Karpas-422 (cell line): ENCODE results near the gene ZNF223. TPM values are rescaled to one million over a fixed set of nuclear protein-coding genes. Genes with fewer than 3 reads are reported as not detected.

Source experiments
- DNase-seq: peaks from one replicate; pipeline ENCODE4 v3.0.0-alpha.2; 2015
- H2AFZ ChIP-seq: fragments of 200-600 bp; sonication (generic); 2 replicates; pipeline ENCODE4 v1.6.1; 2014; ENCODE audit warnings: antibody characterized with exemption, low read length, mixed read lengths
- H3K27ac ChIP-seq: fragments of 200-600 bp; sonication (generic); 2 replicates; pipeline ENCODE4 v1.5.1; 2014; ENCODE audit warnings: mild to moderate bottlenecking, low read length, moderate library complexity
- H3K27me3 ChIP-seq: fragments of 200-600 bp; sonication (generic); 2 replicates; pipeline ENCODE4 v1.6.1; 2014; ENCODE audit warnings: low read length, mixed read lengths
- H3K36me3 ChIP-seq: fragments of 200-600 bp; sonication (generic); 2 replicates; pipeline ENCODE4 v1.6.1; 2014; ENCODE audit warnings: low read length, mixed read lengths; ENCODE audit not compliant: insufficient read depth
- H3K4me1 ChIP-seq: fragments of 200-600 bp; sonication (generic); 2 replicates; pipeline ENCODE4 v1.6.1; 2014; ENCODE audit warnings: mild to moderate bottlenecking, low read length, mixed read lengths
- H3K4me2 ChIP-seq: fragments of 200-600 bp; sonication (generic); 2 replicates; pipeline ENCODE4 v1.6.1; 2014; ENCODE audit warnings: low read length, low read depth, mild to moderate bottlenecking; ENCODE audit not compliant: poor library complexity, severe bottlenecking
- H3K4me3 ChIP-seq: fragments of 200-600 bp; sonication (generic); 2 replicates; pipeline ENCODE4 v1.5.1; 2014; ENCODE audit warnings: mild to moderate bottlenecking, antibody characterized with exemption, low read length, mixed read lengths
- H3K79me2 ChIP-seq: fragments of 200-600 bp; sonication (generic); 2 replicates; pipeline ENCODE4 v1.6.1; 2014; ENCODE audit warnings: mild to moderate bottlenecking, low read length, mixed read lengths
- H3K9ac ChIP-seq: fragments of 200-600 bp; sonication (generic); 2 replicates; pipeline ENCODE4 v1.6.0; 2014; ENCODE audit warnings: low read length
- H3K9me2 ChIP-seq: fragments of 200-600 bp; sonication (generic), shearing (Covaris generic); replicated peaks from 2 replicates; pipeline ENCODE4 v1.6.0; 2014; ENCODE audit warnings: mild to moderate bottlenecking, low read length, moderate library complexity; ENCODE audit not compliant: insufficient read depth
- H3K9me3 ChIP-seq: fragments of 300-700, 200-600 bp; sonication (generic); 2 replicates; pipeline ENCODE4 v1.6.1; 2014; ENCODE audit warnings: low read length, mixed read lengths
- H4K20me1 ChIP-seq: fragments of 200-600 bp; sonication (generic); 2 replicates; pipeline ENCODE4 v1.6.1; 2014; ENCODE audit warnings: mild to moderate bottlenecking, antibody characterized with exemption, low read length, low read depth; ENCODE audit not compliant: insufficient read depth
- small RNA-seq: library from RNA; depleted of rRNA; stranded (forward); fragments of <200 nt; gene quantifications from one replicate; pipeline ENCODE3, GENCODE V24; 2014
- total RNA-seq: library from RNA; depleted of rRNA; stranded (reverse); fragments of >200 nt; shearing (Covaris generic); gene quantifications from 2 replicates; pipeline ENCODE4 v1.2.3, GENCODE V29; 2014; ENCODE audit warnings: low replicate concordance; rRNA removed

The ZNF223 gene
- total RNA-seq, 1 experiment from 2014 or later: not detected

GRCh38 chr19:44113784-44114390 lies 62.1 kb downstream of the ZNF223 start:
- H3K9ac ChIP-seq: peak overlapping the region; percentile 77
- H2AFZ ChIP-seq: peak overlapping the region; percentile 49
- H3K4me1 ChIP-seq: peaks cover 14% of the 10 kb centered on the region
- H3K27me3 ChIP-seq: no peaks in the 10 kb centered on the region
- DNase-seq: peak; percentile 49
- peaks cover 14% of the 10 kb centered on the region for H3K9me3 ChIP-seq
- no peak overlapping the region for H3K27ac ChIP-seq
- no peaks in the 10 kb centered on the region for H4K20me1 ChIP-seq
- H3K4me3 ChIP-seq: peak overlapping the region; percentile 79
- H3K4me2 ChIP-seq: peak overlapping the region; percentile 80
- peaks cover 7% of the 10 kb centered on the region for H3K36me3 ChIP-seq
- H3K9me2 ChIP-seq: no peaks in the 10 kb centered on the region
- H3K79me2 ChIP-seq: peaks cover 16% of the 10 kb centered on the region

Small RNA genes lying within 50 kb of the gene (small RNA-seq; reads per million reads assigned to genes)
- gene RNU6-902P: not detected

Other genes starting within 250 kb of the ZNF223 start
- gene LYPD5, start 249.6 kb upstream of the ZNF223 start, total RNA-seq: not detected in 2 replicates
- 14.4 and 18.5 TPM in 2 replicates for gene ZNF283, start 224.7 kb upstream of the ZNF223 start, total RNA-seq
- 0.22 and 2.6 TPM in 2 replicates for gene ZNF404, start 168.1 kb upstream of the ZNF223 start, total RNA-seq
- gene ZNF45, start 116.8 kb upstream of the ZNF223 start, total RNA-seq: 17.5 and 21.7 TPM in 2 replicates
- 0.19 TPM in 1 of 2 replicates, not detected in the other for gene ZNF221, start 100.8 kb upstream of the ZNF223 start, total RNA-seq
- not detected in 2 replicates for gene ZNF155, start 67.8 kb upstream of the ZNF223 start, total RNA-seq
- 2.9 and 4.3 TPM in 2 replicates for gene ZNF230, start 49.1 kb upstream of the ZNF223 start, total RNA-seq
- gene ZNF222, start 26.7 kb upstream of the ZNF223 start, total RNA-seq: 1.6 and 1.7 TPM in 2 replicates
- not detected in 2 replicates for gene ZNF284, start 20.1 kb downstream of the ZNF223 start, total RNA-seq
- 25.3 and 56.1 TPM in 2 replicates for gene ZNF224, start 42.3 kb downstream of the ZNF223 start, total RNA-seq
- 5.1 and 5.2 TPM in 2 replicates for gene ZNF225, start 61.4 kb downstream of the ZNF223 start, total RNA-seq
- 2.0 and 3.0 TPM in 2 replicates for gene ZNF234, start 89.5 kb downstream of the ZNF223 start, total RNA-seq
- gene ZNF226, start 113.1 kb downstream of the ZNF223 start, total RNA-seq: 10.7 and 26.6 TPM in 2 replicates
- gene ZNF227, start 160.5 kb downstream of the ZNF223 start, total RNA-seq: 28.4 and 29.5 TPM in 2 replicates
- 1.9 and 5.8 TPM in 2 replicates for gene ZNF233, start 207.8 kb downstream of the ZNF223 start, total RNA-seq